IPS-11a (cell line): ENCODE data around the gene CA6.
"Not testable (repeated sequence)": the region's sequence is repeated elsewhere in the genome, so short reads cannot be mapped to it uniquely, and the experiment has no call there.

ENCODE experiments used
- H3K4me3 ChIP-seq: one replicate; pipeline ENCODE4 v1.5.1; 2013; ENCODE audit warnings: low read depth, low read length, control low read depth

CA6 gene

DNA sequence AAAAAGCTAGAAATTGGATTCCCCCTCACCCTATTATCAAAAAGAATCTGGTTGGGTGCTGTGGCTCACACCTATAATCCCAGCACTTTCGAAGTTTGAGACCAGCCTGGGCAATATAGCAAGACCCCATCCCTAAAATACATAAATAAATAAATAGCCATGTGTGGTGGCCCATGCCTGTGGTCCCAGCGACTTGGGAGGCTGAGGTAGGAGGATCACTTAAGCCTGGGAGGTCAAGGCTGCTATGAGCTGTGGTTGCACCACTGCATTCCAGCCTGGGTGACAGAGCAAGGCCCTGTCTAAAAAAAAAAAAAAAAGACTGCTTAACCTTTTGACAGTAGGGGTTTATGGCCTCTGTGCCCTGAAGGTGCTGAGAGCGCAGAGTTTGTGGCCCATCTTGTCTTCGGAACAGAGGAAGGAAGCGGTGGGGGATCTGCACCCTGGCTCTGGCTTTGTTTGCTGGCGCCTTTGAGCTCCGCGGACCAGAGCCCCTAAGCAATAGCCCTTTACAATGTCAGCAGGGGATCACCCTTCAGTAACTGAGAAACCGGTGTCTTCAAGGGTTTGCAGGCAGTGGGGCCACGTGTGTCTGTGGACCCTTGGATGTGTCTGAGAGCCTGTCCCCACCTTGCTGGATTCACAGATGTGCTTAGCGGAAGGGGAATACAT is 58.5 kb downstream of the CA6 start:
- H3K4me3 ChIP-seq = no peak overlapping the region

DNA sequence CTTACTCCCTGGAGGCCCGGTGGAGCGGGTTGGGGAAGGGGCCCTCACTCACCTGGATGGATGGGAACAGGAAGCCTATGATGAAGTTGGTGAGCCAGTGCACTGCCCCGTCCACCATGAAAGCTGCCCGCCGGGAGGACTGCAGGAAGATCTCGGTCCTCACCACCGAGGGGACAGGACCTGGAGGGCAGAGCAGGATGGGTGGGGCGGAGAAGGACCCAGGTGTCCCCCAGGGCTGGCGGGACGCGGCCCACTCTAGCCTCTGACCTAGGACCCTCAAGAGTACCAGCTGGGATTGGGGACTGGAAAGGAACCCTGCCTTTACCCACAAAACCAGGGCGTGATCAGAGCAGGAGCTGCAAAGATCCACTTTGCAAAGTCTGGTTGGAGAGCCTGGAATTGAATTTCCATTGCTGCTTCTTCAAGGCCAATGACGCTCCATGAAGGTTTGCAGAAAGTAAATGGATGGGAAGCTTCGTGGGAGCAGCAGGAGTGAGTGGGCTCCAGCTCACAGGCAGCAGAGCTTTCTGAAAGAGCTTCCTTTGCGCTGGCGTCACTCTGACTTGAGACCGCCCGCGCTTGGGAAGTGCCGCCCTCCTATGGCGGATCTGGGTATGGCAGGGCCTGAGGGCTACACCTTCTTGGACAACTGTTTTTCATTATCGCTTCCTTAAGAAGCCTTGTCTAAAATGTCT is 59.2 kb downstream of the CA6 start:
- H3K4me3 ChIP-seq = no peak overlapping the region

DNA sequence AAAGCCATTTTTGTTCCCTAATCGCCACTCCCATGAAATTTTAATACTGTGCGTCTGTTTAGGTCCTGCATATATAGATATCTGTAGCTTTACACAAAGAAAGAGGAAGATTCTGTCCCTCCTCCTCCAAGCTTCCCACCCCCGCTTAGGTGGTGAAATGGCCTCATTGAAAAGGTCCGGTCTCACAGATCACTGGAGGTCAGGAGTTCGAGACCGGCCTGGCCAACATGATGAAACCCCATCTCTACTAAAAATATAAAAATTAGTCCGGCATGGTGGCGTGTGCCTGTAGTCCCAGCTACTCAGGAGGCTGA is 59.7 kb downstream of the CA6 start:
- no peak overlapping the region for H3K4me3 ChIP-seq

DNA sequence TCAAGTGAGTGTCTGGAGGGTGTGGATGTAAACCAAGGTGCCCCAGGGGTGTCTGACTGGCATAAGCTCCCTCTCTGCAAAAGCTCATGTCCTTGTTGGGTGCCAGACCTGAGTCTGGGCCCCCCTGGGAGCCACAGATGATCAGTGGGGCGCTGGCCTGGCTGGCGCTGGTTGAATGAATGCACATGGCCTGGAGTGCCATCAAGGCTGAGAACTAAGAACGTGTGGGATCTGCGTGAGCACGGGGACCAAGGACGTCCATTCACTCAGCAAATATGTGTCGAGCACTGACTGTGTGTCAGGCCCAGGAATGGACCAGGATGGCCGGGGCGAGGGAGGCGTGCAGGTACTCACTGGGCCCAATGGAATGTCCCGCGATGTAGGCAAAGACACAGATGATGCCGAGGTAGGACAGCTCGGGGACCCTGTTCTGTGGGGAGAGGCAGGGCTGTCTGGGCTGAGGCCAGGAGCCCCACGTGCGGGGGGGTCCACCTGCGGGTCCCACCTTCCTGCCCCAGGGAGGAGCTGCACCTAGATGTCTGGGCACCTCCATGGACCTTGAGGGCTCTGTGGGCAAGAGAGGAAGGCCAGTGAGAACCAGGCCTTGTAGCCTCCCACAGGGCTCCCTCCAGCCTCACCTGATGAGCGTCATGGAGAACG is 61.4 kb downstream of the CA6 start:
- no peak overlapping the region for H3K4me3 ChIP-seq

DNA sequence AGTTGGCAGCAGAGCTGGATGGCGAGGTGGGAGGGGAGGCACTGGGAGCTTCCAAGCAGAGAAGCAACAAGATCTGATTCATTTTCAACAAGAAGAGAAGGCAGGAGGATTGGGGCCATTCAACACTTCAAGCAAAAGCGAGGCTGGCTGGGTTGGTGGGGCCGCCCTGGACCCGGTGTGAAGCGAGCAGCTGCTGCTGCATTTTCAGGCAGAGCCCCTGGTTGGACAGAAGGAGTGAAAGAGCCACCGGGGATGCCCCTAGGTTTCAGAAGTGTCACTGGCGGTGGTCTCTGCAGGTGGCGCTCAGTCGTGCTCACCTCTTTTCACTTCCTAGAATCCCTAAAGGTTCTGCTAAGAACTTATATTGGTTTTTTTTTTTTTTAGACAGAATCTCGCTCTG is 62.6 kb downstream of the CA6 start:
- no peak overlapping the region for H3K4me3 ChIP-seq

DNA sequence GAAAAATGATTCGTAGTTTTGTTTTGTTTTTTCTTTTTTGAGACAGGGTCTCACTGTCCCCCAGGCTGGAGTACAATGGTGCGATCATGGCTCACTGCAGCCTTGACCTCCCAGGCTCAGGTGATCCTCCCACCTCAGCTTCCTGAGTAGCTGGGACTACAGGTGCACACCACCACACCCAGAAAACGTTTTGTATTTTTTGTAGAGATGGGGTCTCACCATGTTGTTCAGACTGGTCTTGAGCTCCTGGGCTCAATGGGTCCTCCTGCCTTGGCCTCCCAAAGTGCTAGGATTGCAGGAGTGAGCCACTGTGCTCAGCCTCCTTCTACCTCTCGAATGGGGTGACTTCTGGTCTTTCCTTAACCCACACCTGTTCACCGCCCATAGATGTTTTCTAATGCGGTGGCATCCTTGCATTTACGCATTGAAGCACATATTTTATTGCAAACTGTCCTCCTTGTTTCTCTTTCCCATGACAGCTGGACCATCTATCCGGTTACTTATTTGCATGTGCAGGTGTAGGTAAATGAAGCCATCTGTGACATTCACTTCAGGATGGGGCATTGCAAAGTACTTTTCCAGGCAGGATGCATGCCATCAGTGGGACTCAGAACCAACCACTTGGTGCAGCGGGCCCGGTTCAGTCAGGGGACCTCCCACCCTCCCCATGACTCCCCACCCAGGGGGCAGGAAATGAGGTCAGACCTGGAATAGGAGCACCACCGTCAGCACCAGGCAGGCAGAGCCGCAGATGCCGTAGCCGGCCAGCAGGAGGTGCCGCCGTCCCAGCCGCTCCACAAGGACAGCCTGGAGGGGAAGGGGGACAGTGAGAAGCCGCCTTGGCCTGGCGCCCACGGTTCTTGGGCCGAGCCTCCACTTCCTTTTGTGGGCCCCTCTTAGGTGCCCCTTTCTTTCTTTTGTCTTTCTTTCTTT is 64.0 kb downstream of the CA6 start:
- H3K4me3 ChIP-seq = no peak overlapping the region

DNA sequence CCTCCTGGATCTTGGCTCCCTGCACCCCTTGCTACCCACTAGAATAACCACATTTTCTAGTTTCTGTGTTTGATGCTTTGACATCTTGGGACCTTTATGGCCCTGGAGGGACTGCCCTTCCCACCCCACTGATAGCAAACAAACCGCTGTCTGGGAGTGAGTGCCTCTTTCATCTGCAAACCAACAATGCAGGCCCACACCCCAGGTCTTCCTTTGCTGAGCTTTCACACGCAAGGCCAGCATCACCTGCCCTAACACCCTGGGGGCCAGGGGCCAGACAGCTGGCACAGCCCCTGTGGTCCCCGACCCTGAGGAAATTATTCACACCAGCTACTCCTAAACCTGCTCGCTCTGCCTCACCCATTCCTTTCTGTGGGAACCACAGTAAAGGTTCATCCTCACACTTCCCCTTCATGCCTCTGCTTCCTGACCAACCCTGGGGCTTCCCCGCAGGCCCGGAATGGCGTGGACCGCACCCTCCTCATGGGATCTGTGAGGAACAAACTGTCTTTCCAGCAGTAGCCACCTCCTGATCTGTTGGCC is 65.2 kb downstream of the CA6 start:
- H3K4me3 ChIP-seq = no peak overlapping the region

DNA sequence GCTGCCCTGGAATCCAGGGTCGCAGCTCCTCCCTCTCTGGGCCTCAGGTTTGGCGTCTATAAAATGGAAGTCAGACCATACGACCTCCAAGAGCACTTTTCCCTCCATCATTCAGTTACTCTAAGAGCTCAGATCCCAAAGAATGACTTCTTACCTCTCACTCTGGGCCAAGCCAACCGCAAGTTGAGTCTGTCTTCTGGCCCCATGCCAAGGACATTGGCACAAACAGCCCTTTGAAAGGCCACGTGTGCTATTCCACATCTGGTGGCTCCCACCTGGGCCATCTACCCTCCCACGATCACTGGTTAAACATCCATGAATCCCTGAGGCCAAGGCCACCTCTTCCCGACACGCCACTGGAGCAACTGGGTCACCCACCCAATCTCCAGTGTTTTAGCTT is 68.2 kb downstream of the CA6 start:
- H3K4me3 ChIP-seq = no peak overlapping the region

DNA sequence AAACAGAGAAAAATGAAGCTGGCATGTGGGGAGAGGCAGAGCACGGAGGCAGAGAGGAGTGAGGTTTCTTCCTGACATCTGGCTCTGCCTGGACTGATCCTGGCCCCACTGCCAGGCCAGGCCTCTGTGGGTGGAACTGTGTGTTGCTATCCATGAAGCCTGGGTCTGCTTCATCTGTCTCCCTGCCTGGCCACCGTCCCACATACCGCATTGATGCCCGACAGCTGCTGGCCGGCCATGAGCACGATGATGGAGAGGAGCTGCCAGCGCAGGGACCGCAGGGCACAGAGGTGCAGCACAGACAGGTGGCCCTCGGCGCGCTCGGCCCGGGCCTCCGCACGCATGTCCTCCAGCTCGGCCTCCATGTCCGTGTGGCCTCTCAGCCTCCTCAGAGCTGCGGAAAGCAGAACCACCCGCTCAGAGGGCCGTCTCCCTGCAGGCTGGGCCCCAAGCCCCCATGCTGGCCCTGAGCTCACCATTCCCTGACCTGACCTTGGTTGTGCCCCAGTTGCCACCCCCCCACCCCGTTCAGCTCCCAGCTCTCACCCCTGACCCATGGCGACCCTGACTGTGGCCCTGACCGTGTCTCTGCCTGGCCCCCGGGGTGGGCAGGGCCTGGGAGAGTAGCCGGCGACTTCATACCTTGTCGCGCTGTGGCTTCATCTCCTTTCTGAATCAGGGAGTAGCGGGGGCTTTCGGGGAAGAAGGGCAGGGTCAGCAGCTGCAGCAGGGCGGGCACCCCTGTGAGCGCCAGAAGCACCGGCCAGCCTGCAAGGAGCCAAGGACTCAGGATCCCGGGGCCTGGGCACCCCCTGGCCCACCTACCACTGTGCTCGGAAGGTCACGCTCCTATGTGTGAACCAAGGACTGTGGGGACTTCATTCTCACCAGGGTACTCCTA is 69.1 kb downstream of the CA6 start:
- no peak overlapping the region for H3K4me3 ChIP-seq

DNA sequence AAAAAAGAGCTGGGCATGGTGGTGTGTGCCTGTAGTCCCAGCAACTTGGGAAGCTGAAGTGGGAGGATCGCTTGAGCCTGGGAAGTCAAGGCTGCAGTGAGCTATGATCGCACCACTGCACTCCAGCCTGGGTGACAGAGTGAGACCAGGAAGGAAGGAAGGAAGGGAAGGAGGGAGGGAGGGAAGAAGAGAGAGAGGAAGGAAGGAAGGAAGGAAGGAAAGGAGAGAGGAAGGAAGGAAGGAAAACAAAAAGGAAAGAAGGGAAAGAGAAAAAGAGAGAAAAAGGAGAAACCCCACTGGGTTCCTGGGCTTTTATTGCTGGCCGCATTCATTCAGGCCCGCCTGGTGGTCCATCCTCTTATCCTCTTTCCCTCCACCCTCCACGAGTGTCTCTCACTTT is 70.8 kb downstream of the CA6 start:
- no peak overlapping the region for H3K4me3 ChIP-seq

DNA sequence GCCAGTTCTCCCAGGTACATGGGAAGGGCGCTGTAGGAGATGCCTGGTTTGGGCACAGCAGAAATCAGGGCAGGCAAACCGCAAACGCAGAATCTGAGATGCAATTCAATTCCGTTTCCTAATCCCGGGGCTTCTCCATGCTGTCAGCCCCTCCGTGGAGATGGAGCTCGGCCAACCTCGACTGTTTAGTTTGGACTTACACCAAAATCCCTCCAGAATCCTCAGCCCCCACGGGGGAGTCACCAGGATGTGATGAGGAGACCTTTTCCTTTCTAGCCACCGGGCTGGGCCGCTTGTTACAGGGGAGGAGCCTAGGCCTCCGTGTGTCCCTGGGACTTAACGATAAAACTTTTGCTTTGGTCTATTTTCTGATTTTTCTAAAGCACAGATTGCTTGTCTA is 72.7 kb downstream of the CA6 start:
- H3K4me3 ChIP-seq = no peak overlapping the region

DNA sequence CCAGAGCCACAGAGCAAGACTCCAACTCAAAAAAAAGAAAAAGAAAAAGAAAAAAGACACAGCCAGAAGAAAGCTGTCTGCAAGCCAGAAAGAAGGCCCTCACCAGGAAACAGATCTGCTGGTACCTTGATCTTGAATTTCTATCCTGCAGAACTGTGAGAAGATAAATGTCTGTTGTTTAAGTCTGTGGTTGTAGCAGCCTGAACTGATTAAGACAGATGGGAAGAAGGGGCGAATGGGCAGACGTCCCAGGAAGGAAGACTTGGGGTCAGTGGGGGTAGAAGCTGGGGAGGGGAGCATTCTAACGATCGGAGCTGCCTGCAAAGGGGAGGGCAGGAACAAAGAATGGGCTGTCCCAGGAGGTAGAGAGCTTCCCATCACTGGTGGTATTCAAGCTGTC is 74.2 kb downstream of the CA6 start:
- H3K4me3 ChIP-seq = no peak overlapping the region

DNA sequence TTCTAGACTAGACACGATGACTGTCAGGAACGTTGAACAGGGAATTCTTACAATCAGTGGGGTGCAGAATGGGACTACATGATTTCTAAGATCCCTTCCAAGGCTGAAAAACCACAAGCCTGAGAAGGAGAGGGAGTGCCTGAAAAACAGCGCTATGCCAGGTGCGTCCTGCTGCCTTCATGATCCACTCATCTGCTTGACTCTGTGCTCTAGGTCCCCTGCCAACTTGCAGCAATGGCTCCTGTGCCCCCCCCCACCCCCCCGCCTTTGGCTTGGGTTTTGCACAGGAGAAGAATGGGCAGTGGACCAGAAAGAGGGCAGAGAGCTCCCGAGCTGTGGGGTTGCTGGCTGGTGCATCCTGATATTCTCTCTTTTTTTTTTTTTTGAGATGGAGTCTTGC is 74.6 kb downstream of the CA6 start:
- no peak overlapping the region for H3K4me3 ChIP-seq

DNA sequence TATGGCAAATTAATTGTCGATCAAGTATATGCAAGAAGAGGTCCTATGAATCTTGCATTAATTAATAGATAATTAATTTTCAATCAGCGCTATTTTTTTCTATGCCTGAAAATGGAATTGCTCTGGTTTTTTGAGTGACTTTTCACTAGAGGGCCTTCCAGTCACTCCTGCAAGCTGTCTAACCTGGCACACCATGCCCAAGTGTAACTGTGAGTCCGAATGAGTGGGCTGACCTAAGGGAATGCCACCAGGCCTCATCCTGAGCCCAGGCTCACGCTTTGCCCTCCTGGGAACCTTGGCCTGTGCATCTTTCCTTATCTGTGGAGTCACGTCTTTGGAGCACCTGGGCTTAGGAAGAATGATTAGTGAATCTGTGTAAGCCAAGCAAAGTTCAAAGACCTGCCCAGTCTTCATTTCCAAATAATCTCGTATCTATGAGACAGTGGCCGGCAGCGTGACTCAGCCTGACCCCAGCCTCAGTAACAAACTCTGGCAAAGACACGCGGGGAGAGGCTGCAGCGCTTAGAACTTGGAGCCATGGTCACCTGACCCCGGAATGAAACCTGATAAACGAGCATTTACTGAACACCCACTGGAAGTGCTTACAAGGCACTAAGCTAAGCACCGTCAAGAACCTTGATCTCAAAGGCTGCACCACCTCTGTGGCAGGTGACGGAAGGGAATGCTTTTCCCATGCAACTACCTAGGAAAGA is 76.5 kb downstream of the CA6 start:
- H3K4me3 ChIP-seq = not testable (repeated sequence)

DNA sequence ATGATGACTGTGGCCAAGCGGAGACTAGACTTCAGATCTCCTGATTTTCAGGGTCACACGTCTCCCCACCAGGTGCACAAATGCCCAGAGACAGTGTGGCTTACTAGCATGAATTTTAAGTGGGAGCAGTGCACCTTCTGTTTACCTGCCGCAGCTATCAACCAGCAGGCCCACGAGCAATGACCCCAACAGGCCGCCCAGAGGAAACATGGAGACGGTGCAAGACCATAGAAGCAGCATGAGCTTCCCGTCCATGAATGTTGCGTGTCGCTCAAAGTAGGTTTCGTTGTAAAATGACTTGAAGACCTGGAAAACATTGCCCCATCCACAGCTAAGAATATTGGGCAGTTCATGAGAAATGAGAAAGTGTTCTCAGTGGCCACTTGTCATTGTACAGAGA is 77.1 kb downstream of the CA6 start:
- H3K4me3 ChIP-seq = no peak overlapping the region
